GM18519 (cell line): ENCODE measurements around the gene CCDC167.
A peak's percentile ranks its signal among the peaks of the same experiment; 100 is the strongest.

Experiments
- ATAC-seq: cut with Tn5 transposase; IDR thresholded peaks from one replicate; pipeline ENCODE4 v1.9.1; 2021; ENCODE audit warnings: mild to moderate bottlenecking, moderate library complexity; ENCODE audit not compliant: unreplicated experiment, low FRiP score

CCDC167 gene

GRCh38 chr6:37435816-37436215 lies 63.9 kb downstream of the CCDC167 start:
- no peak for ATAC-seq

- no peak for ATAC-seq
These were observed 64.3 kb downstream of the CCDC167 start for GRCh38 chr6:37435373-37435772.

- peak; percentile 17 for ATAC-seq
These were observed 65.9 kb downstream of the CCDC167 start for GRCh38 chr6:37433657-37434271.
